B cell (primary cell): Measurements from ENCODE around the gene TMEM150A. TPM values are rescaled to one million over a fixed set of nuclear protein-coding genes. Genes with fewer than 3 reads are reported as not detected.

Source experiments
- ATAC-seq: fragments of 200-7000 bp; cut with Tn5 transposase; one replicate; pipeline ENCODE4 v1.10.0; 2021; ENCODE audit warnings: low read depth, mild to moderate bottlenecking, moderate number of reproducible peaks, moderate library complexity
- CTCF ChIA-PET: fragments of 350-600 bp; sonication (Branson Sonifier 250); formaldehyde crosslinking; loops from one replicate; lab custom pipeline; 2021; ENCODE audit warnings: antibody characterized with exemption, inconsistent platforms; lab: Charles Lee
- POLR2A ChIA-PET: fragments of 350-600 bp; sonication (Branson Sonifier 250); formaldehyde crosslinking; loops from one replicate; lab custom pipeline; 2021; ENCODE audit warnings: antibody characterized with exemption; lab: Charles Lee
- DNase-seq: peaks from one replicate; pipeline ENCODE4 v3.0.0; 2013
- H2AFZ ChIP-seq: 2 replicates; pipeline ENCODE4 v1.6.1; 2012; ENCODE audit warnings: mild to moderate bottlenecking, low read depth, low read length; ENCODE audit not compliant: insufficient read depth, poor library complexity, severe bottlenecking
- H3K27ac ChIP-seq, 2 donors: 1 replicate in 1 of 2; 2 replicates in 1 of 2; pipeline ENCODE4 v1.5.1; 2012 to 2013; ENCODE audit warnings: low read length in 2 of 2, mild to moderate bottlenecking in 2 of 2, moderate library complexity in 1 of 2
- H3K27me3 ChIP-seq, 4 experiments: fragments of 200-600 bp in 1 of 4; sonication (generic) in 1 of 4; replicated peaks in 1 of 4; 1 replicate in 2 of 4; 2 replicates in 2 of 4; pipeline versions ENCODE4 v1.6.1 to v1.7.0; 2013 to 2016; ENCODE audit warnings: low read length in 3 of 4, mild to moderate bottlenecking in 2 of 4, mixed read lengths in 1 of 4, moderate library complexity in 1 of 4; ENCODE audit not compliant: insufficient read depth in 4 of 4, control insufficient read depth in 3 of 4; ENCODE audit errors: control extremely low read depth in 1 of 4
- H3K36me3 ChIP-seq, 2 experiments: replicated peaks in 1 of 2; 1 replicate in 1 of 2; 2 replicates in 1 of 2; pipeline versions ENCODE4 v1.6.1 to v1.7.1; 2013; ENCODE audit warnings: low read length in 1 of 2; ENCODE audit not compliant: insufficient read depth in 2 of 2, control insufficient read depth in 1 of 2; ENCODE audit errors: control extremely low read depth in 1 of 2, extremely low read depth in 1 of 2
- H3K4me1 ChIP-seq, 2 donors: fragments of 200-600 bp in 1 of 2; sonication (generic) in 1 of 2; 1 replicate in 1 of 2; 2 replicates in 1 of 2; pipeline versions ENCODE4 v1.5.1 to v1.6.1; 2013 to 2017; ENCODE audit warnings: low read length in 2 of 2; ENCODE audit not compliant: control insufficient read depth in 2 of 2, insufficient read depth in 2 of 2
- H3K4me2 ChIP-seq: replicated peaks from 2 replicates; pipeline ENCODE3; 2012; ENCODE audit warnings: mild to moderate bottlenecking, low read depth, low read length; ENCODE audit not compliant: poor library complexity, severe bottlenecking
- H3K4me3 ChIP-seq, 5 experiments: fragments of 200-600 bp in 1 of 5; sonication (generic) in 1 of 5; 1 replicate in 3 of 5; 2 replicates in 2 of 5; pipeline versions ENCODE4 v1.5.1 to v1.7.0; 2011 to 2016; ENCODE audit warnings: low read length in 4 of 5, mild to moderate bottlenecking in 4 of 5, low read depth in 2 of 5, control low read depth in 1 of 5, moderate library complexity in 1 of 5; ENCODE audit not compliant: insufficient read depth in 1 of 5; ENCODE audit errors: control extremely low read depth in 1 of 5, extremely low read depth in 1 of 5
- H3K79me2 ChIP-seq: fragments of 200-600 bp; sonication (generic); one replicate; pipeline ENCODE4 v1.6.0; 2016; ENCODE audit warnings: low read length; ENCODE audit not compliant: control insufficient read depth, insufficient read depth
- H3K9ac ChIP-seq: fragments of 200-600 bp; sonication (generic); 2 replicates; pipeline ENCODE4 v1.6.1; 2017; ENCODE audit warnings: mild to moderate bottlenecking, low read length, moderate library complexity
- H3K9me3 ChIP-seq, 3 donors: one replicate each; pipeline versions ENCODE4 v1.6.1 to v1.7.1; 2013; ENCODE audit warnings: low read length in 2 of 3; ENCODE audit not compliant: control insufficient read depth in 2 of 3, insufficient read depth in 1 of 3; ENCODE audit errors: control extremely low read depth in 1 of 3
- H4K20me1 ChIP-seq: 2 replicates; pipeline ENCODE4 v1.6.0; 2012; ENCODE audit warnings: mild to moderate bottlenecking, low read length; ENCODE audit not compliant: insufficient read depth, control insufficient read depth, poor library complexity, severe bottlenecking
- H3K27ac Mint-ChIP-seq: one replicate; pipeline ENCODE4 v1.8.0; 2021; ENCODE audit warnings: mixed read lengths
- H3K27me3 Mint-ChIP-seq: one replicate; pipeline ENCODE4 v1.8.0; 2021; ENCODE audit warnings: mixed read lengths
- H3K4me1 Mint-ChIP-seq: one replicate; pipeline ENCODE4 v1.8.0; 2021; ENCODE audit warnings: mixed read lengths
- H3K4me3 Mint-ChIP-seq: one replicate; pipeline ENCODE4 v1.8.0; 2021; ENCODE audit warnings: mixed read lengths
- H3K9me3 Mint-ChIP-seq: one replicate; pipeline ENCODE4 v1.8.0; 2022; ENCODE audit warnings: mixed read lengths; ENCODE audit not compliant: insufficient read depth
- CTCF ChIP-seq: fragments of 200-600 bp; IDR thresholded peaks from one replicate; pipeline ENCODE4 v1.8.0; 2022; ENCODE audit warnings: antibody characterized with exemption, mild to moderate bottlenecking
- EZH2 ChIP-seq: IDR thresholded peaks from 2 replicates; pipeline ENCODE4 v1.6.1; 2012; ENCODE audit warnings: borderline replicate concordance, low read depth, mild to moderate bottlenecking, moderate library complexity, low read length; ENCODE audit not compliant: insufficient read depth, poor library complexity, severe bottlenecking
- WGBS: methylation state at CpG from one replicate; pipeline ENCODE4 v1.1.5; 2013; ENCODE audit warnings: missing lambda C conversion rate; ENCODE audit not compliant: insufficient coverage; 5-methylcytosine and 5-hydroxymethylcytosine counted together
- intact Hi-C: fragments of 100-400 bp; cut with micrococcal nuclease; formaldehyde crosslinking; loops from one replicate; pipeline ENCODE4 v1.10.0; 2022
- polyA plus RNA-seq: library from polyadenylated mRNA; depleted of rRNA; stranded (reverse); fragments of >200 nt; gene quantifications from 2 replicates; pipeline ENCODE4 v1.2.3, GENCODE V29; 2012
- total RNA-seq, 2 donors: library from RNA; stranded (reverse); fragments of 120-200 nt in 1 of 2; gene quantifications; 1 replicate in 1 of 2; 2 replicates in 1 of 2; pipeline versions ENCODE4 v1.2.3 to v1.2.4, GENCODE V29; 2013 to 2022

TMEM150A gene
- total and polyA plus RNA-seq, 2 donors (not counting 1 experiment from before 2014, with no cell fraction given), result 23.0 to 26.4 TPM

GRCh38 chr2:85588645-85589044 is 13.9 kb downstream of the TMEM150A start:
- intact Hi-C loops, result no loop called here
- no peaks in the 10 kb centered on the region for H3K9me3 ChIP-seq
- no peak overlapping the region for H3K9ac ChIP-seq
- no peak overlapping the region for H3K4me2 ChIP-seq
- ChIA-PET CTCF (interaction anchor here (1.2 to 1.8 kb wide), 4 partner anchors 14 to 37 kb away, joined by 3 to 8 read pairs (median 4); partner anchors contain the start of genes GGCX and TMEM150A), POLR2A (no interaction called here)
- no peak for TF ChIP-seq EZH2
- TF ChIP-seq CTCF, result no peak
- no peak overlapping the region for H3K4me3 ChIP-seq
- no peaks in the 10 kb centered on the region for H3K27me3 ChIP-seq
- no peaks in the 10 kb centered on the region for H3K36me3 ChIP-seq
- H2AFZ ChIP-seq, result no peak overlapping the region
- Mint-ChIP-seq H3K4me3 (no peak overlapping the region), H3K9me3 (no peaks in the 10 kb centered on the region), H3K4me1 (peaks cover 37% of the 10 kb centered on the region), H3K27me3 (no peaks in the 10 kb centered on the region), H3K27ac (no peak overlapping the region)
- ATAC-seq (no peak), DNase-seq (no peak)
- peaks cover 22 to 34% of the 10 kb centered on the region in 2 donors for H3K4me1 ChIP-seq
- WGBS, result 40% methylated on average over 2 of the region's 4 CpGs
- peaks cover 23% of the 10 kb centered on the region for H3K79me2 ChIP-seq
- H4K20me1 ChIP-seq, result no peaks in the 10 kb centered on the region
- H3K27ac ChIP-seq, result no peak overlapping the region

GRCh38 chr2:85588236-85588635 is 14.3 kb downstream of the TMEM150A start:
- no peak overlapping the region for H3K27ac Mint-ChIP-seq
- H3K9me3 Mint-ChIP-seq, result no peaks in the 10 kb centered on the region
- peaks cover 40% of the 10 kb centered on the region for H3K4me1 Mint-ChIP-seq
- ChIA-PET POLR2A (interaction anchor here (0.6 to 1.0 kb wide), 2 partner anchors 8 to 26 kb away, joined by 3 to 10 read pairs; no protein-coding TSS in a partner anchor), CTCF (interaction anchor here (0.8 to 1.8 kb wide), 5 partner anchors 9 to 49 kb away, joined by 3 to 8 read pairs (median 4); partner anchors contain the start of genes GGCX and TMEM150A)
- Histone ChIP-seq H3K4me1 (peaks cover 22 to 38% of the 10 kb centered on the region in 2 donors), H3K9ac (no peak overlapping the region), H3K9me3 (no peaks in the 10 kb centered on the region), H3K4me2 (no peak overlapping the region), H4K20me1 (no peaks in the 10 kb centered on the region), H3K27me3 (no peaks in the 10 kb centered on the region), H3K27ac (no peak overlapping the region), H2AFZ (no peak overlapping the region), H3K36me3 (no peaks in the 10 kb centered on the region), H3K79me2 (peaks cover 23% of the 10 kb centered on the region), H3K4me3 (no peak overlapping the region)
- no peaks in the 10 kb centered on the region for H3K27me3 Mint-ChIP-seq
- intact Hi-C loops, result no loop called here
- TF ChIP-seq CTCF (no peak), EZH2 (no peak)
- no peak for ATAC-seq
- no peak for DNase-seq
- no peak overlapping the region for H3K4me3 Mint-ChIP-seq
- 20% methylated on average over 4 of the region's 4 CpGs for WGBS
